Measurements from ENCODE around the gene SLAIN1. TPM values are rescaled to one million over a fixed set of nuclear protein-coding genes. Genes with fewer than 3 reads are reported as not detected.

Gene SLAIN1
- polyA plus RNA-seq, 3 donors: 0.43 to 1.4 (median 0.75) TPM

DNA sequence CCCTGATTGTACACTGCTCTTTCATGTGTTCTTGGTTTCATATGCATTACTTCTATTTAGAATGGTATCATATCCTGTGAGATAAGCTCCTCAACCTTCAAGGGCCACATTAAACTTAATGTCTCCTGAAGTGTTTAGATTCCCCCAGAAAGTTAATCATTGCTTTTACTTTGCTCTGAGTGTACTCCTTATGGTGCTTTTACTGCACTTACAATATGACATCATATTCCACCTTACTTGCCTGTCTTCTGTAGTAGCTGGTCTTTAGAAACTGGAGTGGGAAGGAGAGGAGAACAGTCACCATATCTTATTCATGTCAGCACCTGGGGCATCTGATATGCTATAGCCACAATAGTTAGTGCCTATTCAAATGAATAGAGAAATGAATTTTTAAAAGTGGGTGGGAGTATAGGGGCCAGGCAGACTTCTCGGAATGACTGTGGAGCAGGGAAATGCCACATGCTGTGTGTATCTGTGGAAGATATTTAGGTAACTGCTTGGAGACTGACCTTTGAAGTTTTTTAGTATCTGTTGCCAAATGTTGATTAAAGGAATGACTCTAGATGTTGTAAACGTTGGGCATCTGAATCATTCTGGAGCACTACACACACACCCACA is 40.2 kb downstream of the SLAIN1 start:
- H3K9ac ChIP-seq (ENCODE audit: insufficient read depth, low read length, poor library complexity, severe bottlenecking): no peak overlapping the region
- DNase-seq: no peak
- intact Hi-C loops (cut with micrococcal nuclease): no loop called here
- Mint-ChIP-seq H3K27me3 (ENCODE audit: low read depth in 3 of 3) (no peaks in the 10 kb centered on the region), H3K36me3 (no peaks in the 10 kb centered on the region), H3K4me3 (no peak overlapping the region), H3K27ac (no peak overlapping the region), H3K4me1 (no peaks in the 10 kb centered on the region), H3K9me3 (no peaks in the 10 kb centered on the region)
- H3K36me3 ChIP-seq (replicated peaks in 1 of 2; ENCODE audit: control insufficient read depth in 1 of 2, insufficient read depth in 2 of 2, low read length in 2 of 2): no peaks in the 10 kb centered on the region
- no peaks in the 10 kb centered on the region for H4K20me1 ChIP-seq (ENCODE audit: insufficient read depth, low read length)
- H3K4me2 ChIP-seq (replicated peaks; ENCODE audit: extremely low read depth, low read length, poor library complexity, severe bottlenecking): no peak overlapping the region
- H2AFZ ChIP-seq (ENCODE audit: insufficient read depth, low read depth, low read length, poor library complexity, severe bottlenecking): no peak overlapping the region
- TF ChIP-seq, protein P1, sequence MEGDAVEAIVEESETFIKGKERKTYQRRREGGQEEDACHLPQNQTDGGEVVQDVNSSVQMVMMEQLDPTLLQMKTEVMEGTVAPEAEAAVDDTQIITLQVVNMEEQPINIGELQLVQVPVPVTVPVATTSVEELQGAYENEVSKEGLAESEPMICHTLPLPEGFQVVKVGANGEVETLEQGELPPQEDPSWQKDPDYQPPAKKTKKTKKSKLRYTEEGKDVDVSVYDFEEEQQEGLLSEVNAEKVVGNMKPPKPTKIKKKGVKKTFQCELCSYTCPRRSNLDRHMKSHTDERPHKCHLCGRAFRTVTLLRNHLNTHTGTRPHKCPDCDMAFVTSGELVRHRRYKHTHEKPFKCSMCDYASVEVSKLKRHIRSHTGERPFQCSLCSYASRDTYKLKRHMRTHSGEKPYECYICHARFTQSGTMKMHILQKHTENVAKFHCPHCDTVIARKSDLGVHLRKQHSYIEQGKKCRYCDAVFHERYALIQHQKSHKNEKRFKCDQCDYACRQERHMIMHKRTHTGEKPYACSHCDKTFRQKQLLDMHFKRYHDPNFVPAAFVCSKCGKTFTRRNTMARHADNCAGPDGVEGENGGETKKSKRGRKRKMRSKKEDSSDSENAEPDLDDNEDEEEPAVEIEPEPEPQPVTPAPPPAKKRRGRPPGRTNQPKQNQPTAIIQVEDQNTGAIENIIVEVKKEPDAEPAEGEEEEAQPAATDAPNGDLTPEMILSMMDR (IDR thresholded peaks at IDR 0.05): no peak
- H3K9me3 ChIP-seq (replicated peaks in 1 of 2; ENCODE audit: control insufficient read depth in 1 of 2, insufficient read depth in 1 of 2, low read length in 2 of 2): no peaks in the 10 kb centered on the region
- no peaks in the 10 kb centered on the region for H3K27me3 ChIP-seq (ENCODE audit: control insufficient read depth in 2 of 2, insufficient read depth in 2 of 2, low read length in 2 of 2)
- 100% methylated on average over 1 of the region's 2 CpGs for WGBS (ENCODE audit: insufficient coverage)
- H3K27ac ChIP-seq (ENCODE audit: low read depth in 1 of 2, low read length in 2 of 2): no peak overlapping the region
- no peaks in the 10 kb centered on the region for H3K4me1 ChIP-seq (ENCODE audit: control insufficient read depth in 1 of 2, insufficient read depth in 2 of 2, low read length in 2 of 2)
- no peaks in the 10 kb centered on the region for H3K79me2 ChIP-seq (ENCODE audit: insufficient read depth, low read length)
- H3K4me3 ChIP-seq (replicated peaks in 1 of 3; ENCODE audit: low read depth in 2 of 3, low read length in 3 of 3): no peak overlapping the region

DNA sequence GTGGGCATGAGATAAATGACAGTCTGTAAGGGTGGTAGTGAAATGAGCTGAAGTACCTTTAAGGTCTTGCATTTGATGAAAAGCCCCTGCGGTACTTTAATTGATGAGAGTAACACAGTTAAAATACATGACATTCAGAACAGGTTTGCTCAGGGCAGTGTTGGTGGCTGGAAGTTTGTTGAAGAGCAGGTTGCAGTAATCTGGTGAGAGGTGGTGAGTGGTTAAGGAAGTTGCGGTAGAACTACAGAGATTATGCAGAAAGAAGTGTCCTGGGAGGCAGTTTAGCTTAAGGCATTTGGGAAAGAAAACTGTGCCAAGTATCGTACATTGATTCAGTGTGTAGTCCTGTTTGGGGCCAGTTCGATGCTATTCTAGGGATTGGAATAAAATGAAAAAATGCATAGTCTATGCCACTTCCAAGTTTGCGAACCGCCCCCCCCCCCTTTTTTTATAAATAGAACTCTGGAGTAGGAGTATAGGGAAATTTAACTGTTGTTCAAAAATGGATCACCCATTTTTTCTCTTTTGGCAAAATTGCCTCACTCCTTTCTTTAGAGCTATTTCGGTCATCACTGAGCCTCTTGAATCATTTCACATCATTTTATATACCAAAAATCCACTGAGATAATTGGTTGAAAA is 42.7 kb downstream of the SLAIN1 start:
- no peaks in the 10 kb centered on the region for H3K4me1 ChIP-seq (ENCODE audit: control insufficient read depth in 1 of 2, insufficient read depth in 2 of 2, low read length in 2 of 2)
- H4K20me1 ChIP-seq (ENCODE audit: insufficient read depth, low read length): no peaks in the 10 kb centered on the region
- no peak overlapping the region for H3K4me2 ChIP-seq (replicated peaks; ENCODE audit: extremely low read depth, low read length, poor library complexity, severe bottlenecking)
- peaks cover 3% of the 10 kb centered on the region in 2 donors for H3K36me3 Mint-ChIP-seq
- no peak overlapping the region for H3K4me3 ChIP-seq (replicated peaks in 1 of 3; ENCODE audit: low read depth in 2 of 3, low read length in 3 of 3)
- no peaks in the 10 kb centered on the region for H3K9me3 Mint-ChIP-seq
- DNase-seq: no peak
- peaks cover 4 to 8% of the 10 kb centered on the region in 2 donors for H3K36me3 ChIP-seq (replicated peaks in 1 of 2; ENCODE audit: control insufficient read depth in 1 of 2, insufficient read depth in 2 of 2, low read length in 2 of 2)
- intact Hi-C loops (cut with micrococcal nuclease): loop anchor here in 1 of 2 donors (10.0 kb wide), 1 partner anchor 145 kb away; no protein-coding TSS in a partner anchor
- no peaks in the 10 kb centered on the region for H3K4me1 Mint-ChIP-seq
- no peaks in the 10 kb centered on the region for H3K27me3 ChIP-seq (ENCODE audit: control insufficient read depth in 2 of 2, insufficient read depth in 2 of 2, low read length in 2 of 2)
- H3K9ac ChIP-seq (ENCODE audit: insufficient read depth, low read length, poor library complexity, severe bottlenecking): no peak overlapping the region
- no peaks in the 10 kb centered on the region for H3K27me3 Mint-ChIP-seq (ENCODE audit: low read depth in 3 of 3)
- H3K9me3 ChIP-seq (replicated peaks in 1 of 2; ENCODE audit: control insufficient read depth in 1 of 2, insufficient read depth in 1 of 2, low read length in 2 of 2): no peaks in the 10 kb centered on the region
- no peaks in the 10 kb centered on the region for H3K79me2 ChIP-seq (ENCODE audit: insufficient read depth, low read length)
- TF ChIP-seq, protein P1 (IDR thresholded peaks at IDR 0.05): no peak
- WGBS (ENCODE audit: insufficient coverage): 93% methylated on average over 2 of the region's 7 CpGs
- no peak overlapping the region for H3K27ac Mint-ChIP-seq
- no peak overlapping the region for H2AFZ ChIP-seq (ENCODE audit: insufficient read depth, low read depth, low read length, poor library complexity, severe bottlenecking)
- H3K27ac ChIP-seq (ENCODE audit: low read depth in 1 of 2, low read length in 2 of 2): no peak overlapping the region
- H3K4me3 Mint-ChIP-seq: no peak overlapping the region

All from CD14-positive monocyte (primary cell).